GM23338 (cell line): ENCODE data around the gene BCKDHA. TPM values are rescaled to one million over a fixed set of nuclear protein-coding genes. Genes with fewer than 3 reads are reported as not detected.

Experiments used
- ATAC-seq: fragments of 200-7000 bp; cut with Tn5 transposase; 3 replicates; pipeline ENCODE4 v1.9.1; 2020
- DNase-seq: peaks from one replicate; pipeline ENCODE4 v3.0.0-alpha.2; 2015; ENCODE audit warnings: low spot score
- H2AFZ ChIP-seq: fragments of 200-600 bp; sonication (generic); 2 replicates; pipeline ENCODE4 v1.8.0; 2016; ENCODE audit warnings: antibody characterized with exemption, mild to moderate bottlenecking, moderate library complexity
- H3F3A ChIP-seq: fragments of 200-600 bp; sonication (generic); replicated peaks from 2 replicates; pipeline ENCODE4 v1.8.0; 2017; ENCODE audit warnings: antibody characterized with exemption, mixed run types, low read depth
- H3K27ac ChIP-seq: fragments of 200-600 bp; sonication (generic); 2 replicates; pipeline ENCODE4 v1.6.1; 2016; ENCODE audit warnings: low read depth
- H3K27me3 ChIP-seq: fragments of 200-600 bp; sonication (generic); 2 replicates; pipeline ENCODE4 v1.8.0; 2016; ENCODE audit warnings: mild to moderate bottlenecking, mixed run types, moderate library complexity; ENCODE audit not compliant: insufficient read depth
- H3K36me3 ChIP-seq: fragments of 200-600 bp; sonication (generic); 2 replicates; pipeline ENCODE4 v1.8.0; 2016; ENCODE audit warnings: mild to moderate bottlenecking; ENCODE audit not compliant: insufficient read depth
- H3K4me1 ChIP-seq: fragments of 200-600 bp; sonication (generic); 2 replicates; pipeline ENCODE4 v1.8.0; 2016; ENCODE audit warnings: mild to moderate bottlenecking, moderate library complexity; ENCODE audit not compliant: insufficient read depth
- H3K4me2 ChIP-seq: fragments of 200-600 bp; sonication (generic); 2 replicates; pipeline ENCODE4 v1.7.1; 2017; ENCODE audit warnings: mixed run types
- H3K4me3 ChIP-seq: fragments of 200-600 bp; sonication (generic); 2 replicates; pipeline ENCODE4 v1.6.1; 2016; ENCODE audit warnings: mixed run types
- H3K79me2 ChIP-seq: fragments of 200-600 bp; sonication (generic); replicated peaks from 2 replicates; pipeline ENCODE4 v1.8.0; 2017; ENCODE audit warnings: mild to moderate bottlenecking; ENCODE audit not compliant: insufficient read depth
- H3K9me2 ChIP-seq: fragments of 200-600 bp; sonication (generic); 2 replicates; pipeline ENCODE4 v1.8.0; 2017; ENCODE audit not compliant: insufficient read depth
- H4K20me1 ChIP-seq: fragments of 200-600 bp; sonication (generic); replicated peaks from 2 replicates; pipeline ENCODE4 v1.8.0; 2017; ENCODE audit warnings: mild to moderate bottlenecking; ENCODE audit not compliant: insufficient read depth
- H3K27ac Mint-ChIP-seq: 2 replicates; pipeline ENCODE4 v1.8.0; 2020; ENCODE audit warnings: inconsistent platforms, mild to moderate bottlenecking, moderate library complexity, mixed read lengths
- H3K27me3 Mint-ChIP-seq: 3 replicates; pipeline ENCODE4 v1.8.0; 2022; ENCODE audit warnings: low read depth, mild to moderate bottlenecking, moderate library complexity, mixed read lengths, inconsistent platforms; ENCODE audit not compliant: insufficient read depth, poor library complexity
- H3K36me3 Mint-ChIP-seq: 3 replicates; pipeline ENCODE4 v1.8.0; 2021; ENCODE audit warnings: low read depth, mild to moderate bottlenecking, inconsistent platforms, moderate library complexity, mixed read lengths
- H3K4me1 Mint-ChIP-seq: 3 replicates; pipeline ENCODE4 v1.8.0; 2020; ENCODE audit warnings: mild to moderate bottlenecking, inconsistent platforms, mixed read lengths
- H3K4me3 Mint-ChIP-seq: 3 replicates; pipeline ENCODE4 v1.8.0; 2021; ENCODE audit warnings: moderate library complexity, mild to moderate bottlenecking, inconsistent platforms, mixed read lengths
- H3K9me3 Mint-ChIP-seq: 3 replicates; pipeline ENCODE4 v1.8.0; 2020; ENCODE audit warnings: moderate library complexity, mild to moderate bottlenecking, inconsistent platforms, mixed read lengths
- CREB1 ChIP-seq: fragments of 250-450 bp; sonication (Bioruptor Pico); IDR thresholded peaks from 2 replicates; pipeline ENCODE4 v1.5.0; 2020; ENCODE audit warnings: low read depth, mild to moderate bottlenecking, moderate library complexity
- CTCF ChIP-seq, 2 experiments: fragments of 200-600 bp in 1 of 2; sonication (generic) in 1 of 2; conservative IDR thresholded peaks; 2 replicates each; pipeline versions ENCODE4 v1.5.1 to v1.6.1; 2016 to 2017; ENCODE audit warnings: antibody characterized with exemption in 2 of 2, low read depth in 2 of 2, mild to moderate bottlenecking in 2 of 2, moderate library complexity in 1 of 2
- ETS1 ChIP-seq: IDR thresholded peaks from 2 replicates; pipeline ENCODE4 v1.6.1; 2016; ENCODE audit warnings: antibody characterized with exemption
- EZH2phosphoT487 ChIP-seq: fragments of 200-600 bp; sonication (generic); IDR thresholded peaks from one replicate; pipeline ENCODE4 v1.8.1; 2018; ENCODE audit warnings: antibody characterized with exemption; ENCODE audit not compliant: unreplicated experiment
- JUNB ChIP-seq: IDR thresholded peaks from one replicate; pipeline ENCODE4 v1.6.1; 2016; ENCODE audit warnings: antibody characterized with exemption; ENCODE audit not compliant: unreplicated experiment
- NANOG ChIP-seq: IDR thresholded peaks from 2 replicates; pipeline ENCODE4 v1.6.1; 2016; ENCODE audit warnings: antibody characterized with exemption, borderline replicate concordance
- POLR2AphosphoS5 ChIP-seq: IDR thresholded peaks from 2 replicates; pipeline ENCODE4 v1.6.1; 2016; ENCODE audit warnings: antibody characterized with exemption, low read depth
- REST ChIP-seq: IDR thresholded peaks from one replicate; pipeline ENCODE4 v1.6.1; 2018; ENCODE audit warnings: antibody characterized with exemption; ENCODE audit not compliant: unreplicated experiment
- STAT1 ChIP-seq: IDR thresholded peaks from one replicate; pipeline ENCODE4 v1.6.1; 2016; ENCODE audit warnings: antibody characterized with exemption; ENCODE audit not compliant: unreplicated experiment
- ZNF331 ChIP-seq: fragments of 250-450 bp; sonication (Bioruptor Pico); IDR thresholded peaks from 2 replicates; pipeline ENCODE4 v1.5.0; 2020; ENCODE audit warnings: low read depth, mild to moderate bottlenecking, moderate library complexity
- polyA plus RNA-seq: library from polyadenylated mRNA; unstranded; fragments of >200 nt; fragmentation: Nextera tagmentation; extraction: Ambion mirVana; gene quantifications from 2 replicates; pipeline ENCODE4 v1.2.1, GENCODE V29; 2016
- total RNA-seq: library from RNA; depleted of rRNA; stranded (reverse); fragments of >200 nt; shearing (Covaris generic); gene quantifications from 2 replicates; pipeline ENCODE4 v1.2.3, GENCODE V29; 2014

Gene BCKDHA
- total and polyA plus RNA-seq, 2 experiments from 2014 or later = 15.0 to 42.4 TPM

- Mint-ChIP-seq H3K4me1 (peaks cover 10% of the 10 kb centered on the region), H3K4me3 (no peak overlapping the region), H3K36me3 (peaks cover 41% of the 10 kb centered on the region), H3K9me3 (no peaks in the 10 kb centered on the region), H3K27ac (no peak overlapping the region), H3K27me3 (peaks cover 7% of the 10 kb centered on the region)
- H3K79me2 ChIP-seq = peaks cover 19% of the 10 kb centered on the region
- H3K4me2 ChIP-seq = no peak overlapping the region
- peaks cover 13% of the 10 kb centered on the region; the same call in 1 of the 2 replicates for H3K36me3 ChIP-seq
- ATAC-seq = no peak
- H3K9me2 ChIP-seq = no peaks in the 10 kb centered on the region
- no peaks in the 10 kb centered on the region for H3K27me3 ChIP-seq
- no peak overlapping the region for H3K27ac ChIP-seq
- no peaks in the 10 kb centered on the region for H3F3A ChIP-seq
- no peak for DNase-seq
- no peak overlapping the region for H3K4me3 ChIP-seq
- peaks cover 7% of the 10 kb centered on the region; the same call in 1 of the 2 replicates for H3K4me1 ChIP-seq
- H4K20me1 ChIP-seq = peaks cover 12% of the 10 kb centered on the region; the same call in 1 of the 2 replicates
- TF ChIP-seq ZNF331 (CRISPR knock-in tag) (no peak), ETS1 (no peak), NANOG (no peak)
- H2AFZ ChIP-seq = no peak overlapping the region
Observed at GRCh38 chr19:41392775-41393174, 4.8 kb upstream of the BCKDHA start.

- Mint-ChIP-seq H3K27me3 (peaks cover 6% of the 10 kb centered on the region), H3K36me3 (peaks cover 20% of the 10 kb centered on the region), H3K4me1 (peaks cover 19% of the 10 kb centered on the region), H3K27ac (no peak overlapping the region), H3K9me3 (no peaks in the 10 kb centered on the region), H3K4me3 (peak overlapping the region; percentile 98)
- no peaks in the 10 kb centered on the region for H3K27me3 ChIP-seq
- H3K4me3 ChIP-seq = no peak overlapping the region
- peaks cover 12% of the 10 kb centered on the region; the same call in 1 of the 2 replicates for H3K4me1 ChIP-seq
- H3K36me3 ChIP-seq = 0 out of 2 replicates have a peak, but pooled peaks cover 10% of the 10 kb centered on the region
- no peaks in the 10 kb centered on the region for H3F3A ChIP-seq
- H3K4me2 ChIP-seq = peak overlapping the region; percentile 76; the same call in 1 of the 2 replicates
- no peak overlapping the region for H2AFZ ChIP-seq
- H3K79me2 ChIP-seq = peaks cover 35% of the 10 kb centered on the region
- H4K20me1 ChIP-seq = peaks cover 11% of the 10 kb centered on the region
- H3K9me2 ChIP-seq = no peaks in the 10 kb centered on the region
- DNase-seq (no peak), ATAC-seq (no peak)
- H3K27ac ChIP-seq = no peak overlapping the region
- TF ChIP-seq ETS1 = no peak
- no peak for TF ChIP-seq ZNF331 (CRISPR knock-in tag)
- TF ChIP-seq REST = no peak
- TF ChIP-seq CREB1 (CRISPR knock-in tag) = no peak
- TF ChIP-seq JUNB = no peak
- no peak for TF ChIP-seq EZH2phosphoT487
- no peak for TF ChIP-seq NANOG
- TF ChIP-seq CTCF (conservative IDR thresholded peaks at IDR 0.05; ENCODE audit: low read depth in 2 of 2) = no peak
- TF ChIP-seq POLR2AphosphoS5 = no peak
- no peak for TF ChIP-seq STAT1
Observed at GRCh38 chr19:41395355-41395754, 2.3 kb upstream of the BCKDHA start.
